HFFc6 (cell line): ENCODE measurements around the gene CDH20. TPM values are rescaled to one million over a fixed set of nuclear protein-coding genes. Genes with fewer than 3 reads are reported as not detected.
A peak's percentile ranks its signal among the peaks of the same experiment; 100 is the strongest.

Experiments used
- DNase-seq: peaks from one replicate; pipeline ENCODE4 v3.0.0-alpha.2; 2018
- H3K27ac Mint-ChIP-seq: 2 replicates; pipeline ENCODE4 v1.8.0; 2020; ENCODE audit warnings: mild to moderate bottlenecking, mixed read lengths
- H3K27me3 Mint-ChIP-seq: 2 replicates; pipeline ENCODE4 v1.8.0; 2021; ENCODE audit warnings: mild to moderate bottlenecking, moderate library complexity, mixed read lengths; ENCODE audit not compliant: insufficient read depth
- H3K36me3 Mint-ChIP-seq: 2 replicates; pipeline ENCODE4 v1.8.0; 2021; ENCODE audit warnings: low read depth, mixed read lengths
- H3K4me1 Mint-ChIP-seq: 2 replicates; pipeline ENCODE4 v1.8.0; 2020; ENCODE audit warnings: low read depth, mixed read lengths
- H3K4me3 Mint-ChIP-seq: 2 replicates; pipeline ENCODE4 v1.8.0; 2020; ENCODE audit warnings: mild to moderate bottlenecking, moderate library complexity, mixed read lengths
- H3K9me3 Mint-ChIP-seq: 2 replicates; pipeline ENCODE4 v1.8.0; 2020; ENCODE audit warnings: mild to moderate bottlenecking, mixed read lengths
- total RNA-seq, 6 experiments: library from RNA; stranded (reverse); fragmentation: NEBNext Ultra II Directional; extraction: Animal tissue kit (Norgen Biotek cat#: 25700); gene quantifications; 2 replicates in 1 of 6; 3 replicates in 5 of 6; pipeline ENCODE4 v1.2.3, GENCODE V29; 2021
- TF ChIP-seq, protein P1 (sequence below): fragments of 200-600 bp; sonication (generic); IDR thresholded peaks from 2 replicates; pipeline ENCODE4 v1.5.0; 2021; ENCODE audit warnings: antibody characterized with exemption, mild to moderate bottlenecking

The CDH20 gene
- total RNA-seq, 6 experiments from 2014 or later: not detected

DNA sequence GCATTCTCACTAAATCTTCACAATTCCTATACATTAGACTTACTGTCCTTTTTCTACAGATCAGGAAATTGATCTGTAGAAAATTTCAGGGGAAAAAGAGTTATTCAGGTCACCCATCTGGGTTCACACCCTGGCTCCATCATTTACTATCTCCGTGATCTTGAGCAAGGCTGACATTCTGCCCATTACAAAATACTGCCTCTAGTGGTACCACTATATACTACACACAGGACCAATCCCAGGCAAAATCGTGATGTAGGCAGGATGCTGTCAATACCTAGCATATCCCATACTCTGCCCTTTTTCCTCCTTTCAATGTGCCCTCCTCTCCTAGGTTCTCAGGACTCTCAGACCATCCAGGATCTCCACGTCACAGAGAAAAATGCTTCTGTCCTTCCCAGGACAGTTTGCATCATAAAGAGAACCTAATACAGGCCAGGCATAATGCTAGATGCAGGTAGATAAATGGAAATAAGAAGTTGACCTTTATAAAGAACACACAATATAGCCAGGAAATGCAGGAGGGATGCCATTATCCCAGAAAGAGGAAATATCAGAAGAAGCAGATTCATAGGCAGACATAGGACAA lies 101.9 kb downstream of the CDH20 start:
- Mint-ChIP-seq H3K27me3 (peaks cover 5% of the 10 kb centered on the region), H3K9me3 (no peaks in the 10 kb centered on the region), H3K4me3 (no peak overlapping the region), H3K4me1 (no peaks in the 10 kb centered on the region), H3K27ac (no peak overlapping the region), H3K36me3 (no peaks in the 10 kb centered on the region)
- peak; percentile 13 for DNase-seq
- TF ChIP-seq, protein P1, sequence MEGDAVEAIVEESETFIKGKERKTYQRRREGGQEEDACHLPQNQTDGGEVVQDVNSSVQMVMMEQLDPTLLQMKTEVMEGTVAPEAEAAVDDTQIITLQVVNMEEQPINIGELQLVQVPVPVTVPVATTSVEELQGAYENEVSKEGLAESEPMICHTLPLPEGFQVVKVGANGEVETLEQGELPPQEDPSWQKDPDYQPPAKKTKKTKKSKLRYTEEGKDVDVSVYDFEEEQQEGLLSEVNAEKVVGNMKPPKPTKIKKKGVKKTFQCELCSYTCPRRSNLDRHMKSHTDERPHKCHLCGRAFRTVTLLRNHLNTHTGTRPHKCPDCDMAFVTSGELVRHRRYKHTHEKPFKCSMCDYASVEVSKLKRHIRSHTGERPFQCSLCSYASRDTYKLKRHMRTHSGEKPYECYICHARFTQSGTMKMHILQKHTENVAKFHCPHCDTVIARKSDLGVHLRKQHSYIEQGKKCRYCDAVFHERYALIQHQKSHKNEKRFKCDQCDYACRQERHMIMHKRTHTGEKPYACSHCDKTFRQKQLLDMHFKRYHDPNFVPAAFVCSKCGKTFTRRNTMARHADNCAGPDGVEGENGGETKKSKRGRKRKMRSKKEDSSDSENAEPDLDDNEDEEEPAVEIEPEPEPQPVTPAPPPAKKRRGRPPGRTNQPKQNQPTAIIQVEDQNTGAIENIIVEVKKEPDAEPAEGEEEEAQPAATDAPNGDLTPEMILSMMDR: peak; percentile 81

DNA sequence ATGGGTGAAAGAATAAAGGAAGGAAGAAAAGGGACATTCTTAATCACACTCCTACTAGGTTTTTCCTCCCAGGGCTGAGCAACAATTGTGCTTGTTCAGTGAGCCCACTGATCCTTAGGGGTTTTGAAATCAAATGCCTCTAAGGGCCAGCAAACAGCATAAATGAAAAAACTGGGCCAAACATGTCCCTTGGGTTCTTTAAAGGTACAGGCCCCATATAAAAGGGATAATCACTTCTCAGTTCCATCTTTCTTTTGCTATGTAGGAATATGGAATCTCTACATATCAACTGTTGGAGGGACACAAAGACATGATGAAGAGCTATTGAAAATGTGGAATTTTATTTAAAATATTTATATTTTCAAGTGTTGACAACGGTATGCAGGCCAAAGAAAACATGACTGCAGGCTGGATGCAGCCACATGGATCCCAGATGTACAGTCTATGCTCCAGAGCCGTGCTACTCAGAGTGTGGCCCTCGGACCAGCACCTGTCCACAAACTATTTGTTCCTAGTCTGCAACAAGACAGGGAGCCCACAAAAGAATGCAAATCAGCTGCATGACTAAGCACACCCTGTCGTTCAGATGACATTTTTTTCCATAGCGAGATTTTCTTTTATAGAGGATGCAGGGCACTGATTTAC lies 110.0 kb downstream of the CDH20 start:
- no peak overlapping the region for H3K27ac Mint-ChIP-seq
- no peaks in the 10 kb centered on the region for H3K4me1 Mint-ChIP-seq
- TF ChIP-seq, protein P1: no peak
- H3K27me3 Mint-ChIP-seq: peaks cover 12% of the 10 kb centered on the region
- no peaks in the 10 kb centered on the region for H3K9me3 Mint-ChIP-seq
- DNase-seq: no peak
- no peaks in the 10 kb centered on the region for H3K36me3 Mint-ChIP-seq
- H3K4me3 Mint-ChIP-seq: no peak overlapping the region

DNA sequence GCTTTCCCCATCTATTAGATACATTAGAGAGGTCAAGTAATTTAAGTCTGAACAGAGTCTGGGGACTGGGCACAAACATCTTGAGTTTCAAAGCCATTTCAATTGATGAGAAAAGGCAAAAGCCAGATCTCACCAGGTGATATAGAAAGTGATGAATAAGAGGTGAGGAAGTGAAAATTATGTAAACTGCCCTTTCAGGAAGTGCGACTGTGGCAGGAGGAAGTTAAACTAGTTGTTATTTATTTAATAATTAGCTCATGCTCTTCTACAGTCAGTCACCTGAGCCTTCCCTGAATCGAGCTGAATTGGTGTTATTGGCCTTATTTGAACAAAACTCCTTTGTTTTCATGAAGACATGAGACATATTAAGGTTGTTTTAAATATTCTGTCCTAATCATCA lies 115.1 kb downstream of the CDH20 start:
- Mint-ChIP-seq H3K4me3 (no peak overlapping the region), H3K36me3 (no peaks in the 10 kb centered on the region), H3K9me3 (no peaks in the 10 kb centered on the region), H3K27ac (no peak overlapping the region), H3K4me1 (no peaks in the 10 kb centered on the region), H3K27me3 (peaks cover 10% of the 10 kb centered on the region)
- no peak for DNase-seq
- TF ChIP-seq, protein P1: no peak

DNA sequence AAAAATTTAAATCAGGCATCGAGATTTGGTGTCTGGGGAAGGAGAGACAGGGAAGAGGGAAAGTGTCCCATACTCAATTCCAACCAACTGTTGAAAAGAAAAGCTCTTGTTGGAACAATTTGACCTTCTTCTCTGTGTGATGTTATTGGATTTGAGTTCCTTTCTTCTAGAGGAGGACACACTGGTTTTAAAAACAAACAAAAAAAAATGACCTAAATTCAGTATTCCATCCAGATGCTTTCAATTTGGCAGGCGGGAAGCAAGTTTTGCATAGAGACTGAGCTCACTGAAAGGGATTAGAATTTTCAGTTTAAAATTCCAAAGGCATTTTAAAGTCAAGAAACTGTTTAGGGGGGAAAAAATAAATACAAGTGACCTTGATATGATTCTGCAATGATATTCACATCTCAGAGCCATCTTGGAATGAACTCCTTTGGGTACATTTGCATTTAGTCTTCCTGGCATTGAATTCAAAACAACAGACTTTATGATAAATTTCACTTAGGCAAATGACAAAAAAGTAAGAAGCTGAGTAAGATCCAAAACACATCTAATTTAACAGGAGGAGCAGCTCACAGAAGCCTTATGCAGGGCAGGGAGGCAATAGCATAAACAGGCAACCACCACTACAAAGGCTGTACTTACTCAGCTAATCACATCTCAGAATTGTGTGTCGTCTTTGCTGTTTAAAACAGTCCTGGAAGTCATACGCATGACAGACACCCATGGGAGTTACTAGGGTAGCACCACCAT lies 126.8 kb downstream of the CDH20 start:
- H3K27me3 Mint-ChIP-seq: peaks cover 8% of the 10 kb centered on the region
- H3K4me1 Mint-ChIP-seq: no peaks in the 10 kb centered on the region

DNA sequence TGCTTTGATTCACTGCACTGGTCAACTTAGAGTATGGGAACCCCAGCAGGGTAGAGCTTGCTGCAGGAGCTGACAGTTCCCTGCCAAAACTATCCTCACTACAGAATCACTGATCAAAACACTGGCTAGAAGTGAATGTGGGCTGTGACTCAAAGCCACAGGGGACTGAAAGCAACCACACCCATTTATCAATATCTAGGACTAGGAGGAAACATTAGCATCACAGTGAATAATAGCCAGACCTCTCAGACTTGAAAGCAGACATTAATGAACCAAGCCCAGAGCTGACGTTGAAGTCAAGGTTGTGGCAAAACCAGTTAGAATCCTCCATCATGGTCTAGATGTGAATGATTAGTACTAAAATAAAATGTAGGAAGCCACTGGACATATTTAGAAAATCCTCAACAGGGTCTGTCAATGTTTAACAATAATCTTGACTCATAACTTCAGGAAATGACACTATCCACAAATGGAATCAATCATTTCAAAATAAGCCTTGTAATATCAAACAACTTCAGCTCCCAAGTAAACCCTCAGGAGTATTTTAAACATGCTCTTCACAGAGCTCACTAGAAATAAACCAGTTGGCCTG lies 131.4 kb downstream of the CDH20 start:
- no peak overlapping the region for H3K4me3 Mint-ChIP-seq
- TF ChIP-seq, protein P1: no peak

More for the DNA sequence above, 126.8 kb downstream of the CDH20 start:
- no peak overlapping the region for H3K27ac Mint-ChIP-seq
- no peaks in the 10 kb centered on the region for H3K9me3 Mint-ChIP-seq
- no peaks in the 10 kb centered on the region for H3K36me3 Mint-ChIP-seq
- TF ChIP-seq, protein P1: no peak
- DNase-seq: no peak
- H3K4me3 Mint-ChIP-seq: no peak overlapping the region

More for the DNA sequence above, 131.4 kb downstream of the CDH20 start:
- peaks cover 5% of the 10 kb centered on the region for H3K27me3 Mint-ChIP-seq
- no peak for DNase-seq
- H3K9me3 Mint-ChIP-seq: no peaks in the 10 kb centered on the region
- no peak overlapping the region for H3K27ac Mint-ChIP-seq
- H3K4me1 Mint-ChIP-seq: no peaks in the 10 kb centered on the region
- H3K36me3 Mint-ChIP-seq: no peaks in the 10 kb centered on the region
